Suprapubic skin (tissue), 4 donors: Measurements from ENCODE around the gene ZFAND2B. TPM values are rescaled to one million over a fixed set of nuclear protein-coding genes. Genes with fewer than 3 reads are reported as not detected.
A peak's percentile ranks its signal among the peaks of the same experiment; 100 is the strongest.

ENCODE experiments used
- DNase-seq, 2 donors: peaks; one replicate each; pipeline ENCODE4 v3.0.0-alpha.2; 2019; ENCODE audit warnings: low spot score in 2 of 2
- H3K27ac ChIP-seq: fragments of 200-600 bp; sonication (generic); one replicate; pipeline ENCODE4 v1.5.1; 2019
- H3K27me3 ChIP-seq: fragments of 200-600 bp; sonication (generic); one replicate; pipeline ENCODE4 v1.5.1; 2019
- H3K36me3 ChIP-seq: fragments of 200-600 bp; sonication (generic); one replicate; pipeline ENCODE4 v1.5.1; 2019
- H3K4me1 ChIP-seq: fragments of 200-600 bp; sonication (generic); one replicate; pipeline ENCODE4 v1.5.1; 2019
- H3K4me3 ChIP-seq: fragments of 200-600 bp; sonication (generic); one replicate; pipeline ENCODE4 v1.5.1; 2019; ENCODE audit warnings: mild to moderate bottlenecking
- H3K9me3 ChIP-seq: fragments of 200-600 bp; sonication (generic); one replicate; pipeline ENCODE4 v1.5.1; 2019
- CTCF ChIP-seq, 2 donors: fragments of 200-600 bp in 1 of 2; fragments of 450-650 bp in 1 of 2; sonication (generic) in 1 of 2; IDR thresholded peaks; one replicate each; pipeline ENCODE4 v1.5.1; 2016 to 2019; ENCODE audit warnings: antibody characterized with exemption in 2 of 2, mild to moderate bottlenecking in 1 of 2, moderate library complexity in 1 of 2
- EP300 ChIP-seq: sonication (generic); formaldehyde crosslinking; IDR thresholded peaks from one replicate; pipeline ENCODE4 v1.6.1; 2017; ENCODE audit warnings: antibody characterized with exemption
- POLR2A ChIP-seq, 2 donors: fragments of 450-650 bp; IDR thresholded peaks; one replicate each; pipeline ENCODE4 v1.6.1; 2017; ENCODE audit warnings: antibody characterized with exemption in 2 of 2, mild to moderate bottlenecking in 2 of 2, moderate library complexity in 2 of 2
- POLR2AphosphoS5 ChIP-seq, 3 donors: sonication (generic); formaldehyde crosslinking; IDR thresholded peaks; one replicate each; pipeline ENCODE4 v1.6.1; 2017; ENCODE audit warnings: antibody characterized with exemption in 3 of 3
- WGBS: methylation state at CpG from one replicate; pipeline ENCODE4 v1.1.5; 2018; 5-methylcytosine and 5-hydroxymethylcytosine counted together
- total RNA-seq, 4 donors: library from RNA; depleted of rRNA; stranded (reverse); fragments of >200 nt; gene quantifications; one replicate each; pipeline ENCODE4 v1.1.0, GENCODE V29; 2016

The ZFAND2B gene
- total RNA-seq, 4 donors from 2014 or later: 48.1 to 84.7 (median 64.4) TPM

GRCh38 chr2:219243291-219243761 lies 36.7 kb downstream of the ZFAND2B start:
- WGBS: 57% methylated on average over 10 of the region's 28 CpGs
- Histone ChIP-seq H3K4me1 (peaks cover 46% of the 10 kb centered on the region), H3K36me3 (peaks cover 23% of the 10 kb centered on the region), H3K27me3 (no peaks in the 10 kb centered on the region), H3K4me3 (peak overlapping the region; percentile 35), H3K27ac (peak overlapping the region; percentile 43), H3K9me3 (no peaks in the 10 kb centered on the region)
- no peak for DNase-seq
- TF ChIP-seq CTCF (IDR thresholded peaks at IDR 0.05) (no peak), POLR2AphosphoS5 (IDR thresholded peaks at IDR 0.05) (no peak), POLR2A (IDR thresholded peaks at IDR 0.05) (no peak), EP300 (no peak)

- Histone ChIP-seq H3K36me3 (peaks cover 10% of the 10 kb centered on the region), H3K4me3 (peak overlapping the region; percentile 81), H3K4me1 (peaks cover 59% of the 10 kb centered on the region), H3K27ac (peak overlapping the region; percentile 84), H3K9me3 (no peaks in the 10 kb centered on the region), H3K27me3 (no peaks in the 10 kb centered on the region)
- no peak for DNase-seq
- TF ChIP-seq POLR2A (IDR thresholded peaks at IDR 0.05): no peak
- TF ChIP-seq EP300: no peak
- TF ChIP-seq CTCF (IDR thresholded peaks at IDR 0.05): no peak
- no peak for TF ChIP-seq POLR2AphosphoS5 (IDR thresholded peaks at IDR 0.05)
- WGBS: 52% methylated on average over 4 of the region's 6 CpGs
Measured at GRCh38 chr2:219244789-219245147, 38.2 kb downstream of the ZFAND2B start.

- peaks cover 12% of the 10 kb centered on the region for H3K36me3 ChIP-seq
- 0% methylated on average over 14 of the region's 46 CpGs for WGBS
- H3K4me1 ChIP-seq: peaks cover 65% of the 10 kb centered on the region
- no peaks in the 10 kb centered on the region for H3K9me3 ChIP-seq
- H3K4me3 ChIP-seq: peak within 1 kb of the TSS; percentile 81
- peak; percentile 95 to 97 for DNase-seq
- H3K27me3 ChIP-seq: no peaks in the 10 kb centered on the region
- TF ChIP-seq POLR2A (IDR thresholded peaks at IDR 0.05): peak; percentile 13 to 55
- TF ChIP-seq CTCF (IDR thresholded peaks at IDR 0.05): no peak
- TF ChIP-seq POLR2AphosphoS5 (IDR thresholded peaks at IDR 0.05): peak in 2 of 3 donors; percentile 88 to 91
- no peak for TF ChIP-seq EP300
- H3K27ac ChIP-seq: peak within 1 kb of the TSS; percentile 84
Measured at GRCh38 chr2:219245148-219245898, 38.7 kb downstream of the ZFAND2B start, which contains the start of the genes GLB1L and STK16. Gene GLB1L (minus strand): TSS chr2:219245444. CDS start chr2:219243573, 1,871 bp downstream. Gene STK16 (plus strand): TSS chr2:219245479. CDS start chr2:219246000, 521 bp downstream.

GRCh38 chr2:219245899-219246230 lies 39.3 kb downstream of the ZFAND2B start:
- H3K36me3 ChIP-seq: peaks cover 18% of the 10 kb centered on the region
- no peak for DNase-seq
- peak overlapping the region; percentile 84 for H3K27ac ChIP-seq
- 15% methylated on average over 9 of the region's 10 CpGs for WGBS
- no peaks in the 10 kb centered on the region for H3K27me3 ChIP-seq
- H3K9me3 ChIP-seq: no peaks in the 10 kb centered on the region
- peaks cover 70% of the 10 kb centered on the region for H3K4me1 ChIP-seq
- H3K4me3 ChIP-seq: peak overlapping the region; percentile 81
- no peak for TF ChIP-seq POLR2A (IDR thresholded peaks at IDR 0.05)
- no peak for TF ChIP-seq EP300
- no peak for TF ChIP-seq CTCF (IDR thresholded peaks at IDR 0.05)
- TF ChIP-seq POLR2AphosphoS5 (IDR thresholded peaks at IDR 0.05): no peak

GRCh38 chr2:219246559-219246958 lies 40.0 kb downstream of the ZFAND2B start:
- DNase-seq: no peak
- WGBS: 90% methylated on average over 10 of the region's 10 CpGs
- TF ChIP-seq EP300 (no peak), POLR2A (IDR thresholded peaks at IDR 0.05) (no peak), POLR2AphosphoS5 (IDR thresholded peaks at IDR 0.05) (no peak), CTCF (IDR thresholded peaks at IDR 0.05) (no peak)
- H3K9me3 ChIP-seq: no peaks in the 10 kb centered on the region
- H3K4me1 ChIP-seq: peaks cover 77% of the 10 kb centered on the region
- H3K27ac ChIP-seq: peak overlapping the region; percentile 86
- H3K4me3 ChIP-seq: no peak overlapping the region
- peaks cover 20% of the 10 kb centered on the region for H3K36me3 ChIP-seq
- no peaks in the 10 kb centered on the region for H3K27me3 ChIP-seq
